Germinal center (tissue), 1 donor: ENCODE results near the gene PAOX.
"Not testable (repeated sequence)": the region's sequence is repeated elsewhere in the genome, so short reads cannot be mapped to it uniquely, and the experiment has no call there.

Experiments used
- DNase-seq: peaks from one replicate; pipeline ENCODE4 v3.0.0; 2012; ENCODE audit warnings: mixed read lengths, low spot score

The PAOX gene

DNA sequence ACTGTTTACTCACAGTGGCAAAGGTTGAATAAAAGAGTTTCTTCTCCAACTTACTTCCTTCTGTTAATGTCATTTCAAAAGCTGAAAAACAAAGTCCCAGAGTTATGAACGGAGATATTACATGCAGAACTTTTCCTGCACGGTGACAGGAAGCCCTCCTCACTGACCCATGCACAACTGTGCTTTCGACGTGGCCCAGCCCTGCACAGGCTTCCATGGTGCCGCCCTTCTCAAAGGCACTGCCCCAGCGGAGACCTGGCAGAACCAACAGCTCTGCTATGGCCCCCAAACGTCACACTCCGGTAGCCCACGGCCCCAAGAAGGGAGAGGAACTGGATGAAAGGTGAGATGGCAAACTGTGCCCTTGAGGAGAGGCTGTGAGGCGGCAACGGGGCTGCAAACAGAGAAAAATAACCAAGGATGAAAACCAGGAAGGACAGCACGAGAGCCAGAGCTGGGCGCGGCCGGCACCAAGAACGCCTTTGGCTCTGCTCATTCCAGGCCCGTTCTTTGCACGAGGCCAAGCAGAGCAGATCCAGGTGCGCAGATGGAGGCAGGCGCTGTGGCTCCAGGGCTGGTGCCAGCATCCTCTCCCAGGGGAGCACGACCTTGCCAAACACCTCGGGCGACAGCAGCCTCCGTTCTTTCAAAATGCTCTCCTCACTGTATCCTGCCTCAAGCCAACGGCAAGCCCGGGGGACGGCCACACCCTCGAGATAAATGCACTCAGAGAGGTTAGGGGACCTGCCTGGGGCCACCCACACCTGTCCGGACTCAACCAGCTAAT lies 14.2 kb upstream of the PAOX start:
- no peak for DNase-seq

DNA sequence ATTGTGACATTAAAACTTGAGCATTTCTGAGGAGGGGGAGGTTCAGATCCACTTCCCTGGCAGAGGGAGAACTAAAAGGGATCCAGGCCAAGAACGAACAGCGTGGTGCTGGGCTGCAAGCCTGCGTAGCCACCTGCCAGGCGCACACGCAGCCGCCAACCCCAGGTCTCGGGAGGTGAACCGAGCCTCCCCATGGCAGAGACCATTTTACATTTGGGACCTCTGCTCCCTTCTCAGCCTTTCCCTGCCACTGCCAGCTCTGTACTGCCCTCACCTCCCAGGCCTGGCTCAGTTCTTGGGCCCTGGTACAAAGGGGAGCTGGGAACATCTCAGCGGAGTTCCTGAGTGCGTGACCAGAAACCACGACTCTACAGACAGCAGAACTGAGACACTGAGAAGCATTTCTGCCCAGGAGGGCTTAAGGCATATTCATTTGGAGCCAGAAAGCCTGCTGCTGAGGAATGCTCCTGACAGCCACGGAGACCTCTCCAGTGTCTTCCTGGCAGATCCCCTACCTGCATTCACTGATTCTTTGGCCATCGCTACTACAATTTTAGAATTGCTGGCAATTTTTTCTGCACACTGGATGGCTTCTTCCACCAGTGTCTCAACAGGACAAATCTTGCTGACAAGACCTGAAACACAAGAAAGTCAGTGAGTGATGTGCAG lies 13.5 kb upstream of the PAOX start:
- DNase-seq, result no peak

DNA sequence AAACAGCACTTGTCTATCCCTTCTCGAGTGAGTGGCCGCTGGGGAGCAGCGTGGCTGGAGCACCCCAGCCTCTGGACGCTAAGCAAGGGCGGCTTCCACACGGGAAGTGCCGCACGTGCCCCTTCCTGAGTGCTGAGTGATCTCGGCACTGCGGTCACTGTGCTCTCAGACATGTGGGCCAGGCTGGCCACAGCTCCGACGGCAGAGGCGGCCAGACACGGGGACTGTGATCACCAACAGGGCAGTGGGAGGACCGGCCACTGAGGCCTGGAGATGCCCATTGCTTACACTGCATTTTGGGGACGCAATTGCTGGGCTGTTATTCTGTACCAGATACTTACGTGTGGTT lies 13.0 kb upstream of the PAOX start:
- no peak for DNase-seq

DNA sequence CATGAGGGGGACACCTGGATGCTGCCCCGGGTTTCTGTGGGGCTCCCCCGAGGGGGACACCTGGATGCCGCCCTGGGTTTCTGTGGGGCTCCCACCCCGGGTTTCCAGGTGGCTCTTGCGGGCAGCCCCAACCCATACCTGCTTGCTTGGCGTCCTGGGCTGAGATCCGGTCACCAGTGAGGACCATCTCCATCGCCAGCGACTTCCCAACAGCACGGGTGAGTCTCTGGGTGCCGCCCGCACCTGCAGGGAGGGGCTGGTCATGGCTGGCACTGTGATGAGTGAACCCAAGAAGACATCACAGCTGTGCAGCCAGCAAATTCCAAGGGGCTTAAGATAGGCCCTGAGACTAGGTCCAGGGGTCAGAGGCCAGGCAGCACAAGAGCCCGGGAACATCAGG lies 12.3 kb upstream of the PAOX start:
- DNase-seq, result no peak

DNA sequence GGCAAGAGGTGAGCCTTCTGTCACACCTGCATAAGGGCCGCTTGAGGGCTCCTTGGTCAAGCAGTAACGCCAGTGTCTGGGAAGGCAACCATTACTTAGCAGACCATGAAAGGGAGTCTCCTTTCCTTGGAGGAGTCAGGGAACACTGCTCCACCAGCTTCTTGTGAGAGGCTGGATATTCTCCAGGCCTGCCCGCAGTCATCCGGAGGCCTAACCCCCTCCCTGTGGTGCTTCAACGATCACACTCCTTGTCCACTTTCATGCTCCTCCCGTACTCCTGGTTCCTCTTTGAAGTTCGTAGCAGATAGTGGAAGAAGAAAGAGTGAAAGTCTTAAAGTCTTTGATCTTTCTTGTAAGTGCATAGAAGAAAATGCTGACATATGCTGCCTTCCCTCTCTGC lies 11.6 kb upstream of the PAOX start:
- DNase-seq, result not testable (repeated sequence)

DNA sequence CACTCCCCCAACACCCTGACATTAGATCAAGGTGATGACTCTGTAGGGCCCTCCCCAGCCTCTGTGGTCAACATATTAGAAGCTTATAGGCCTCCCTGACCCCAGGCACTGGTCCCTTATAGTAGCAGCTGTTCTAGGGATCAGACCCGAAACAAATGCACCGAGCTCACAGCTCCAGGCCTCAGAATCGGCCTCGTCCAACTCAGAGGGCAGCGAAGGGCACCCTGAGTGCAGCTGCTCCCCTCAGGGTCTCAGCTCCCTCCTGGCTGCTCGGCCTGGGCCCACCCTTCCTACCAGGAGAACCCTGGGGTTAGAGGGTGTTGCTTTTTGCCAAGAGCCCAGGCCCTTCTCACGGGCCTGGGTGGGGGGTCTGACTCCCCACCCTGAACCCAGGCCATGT lies 10.9 kb upstream of the PAOX start:
- DNase-seq, result no peak

DNA sequence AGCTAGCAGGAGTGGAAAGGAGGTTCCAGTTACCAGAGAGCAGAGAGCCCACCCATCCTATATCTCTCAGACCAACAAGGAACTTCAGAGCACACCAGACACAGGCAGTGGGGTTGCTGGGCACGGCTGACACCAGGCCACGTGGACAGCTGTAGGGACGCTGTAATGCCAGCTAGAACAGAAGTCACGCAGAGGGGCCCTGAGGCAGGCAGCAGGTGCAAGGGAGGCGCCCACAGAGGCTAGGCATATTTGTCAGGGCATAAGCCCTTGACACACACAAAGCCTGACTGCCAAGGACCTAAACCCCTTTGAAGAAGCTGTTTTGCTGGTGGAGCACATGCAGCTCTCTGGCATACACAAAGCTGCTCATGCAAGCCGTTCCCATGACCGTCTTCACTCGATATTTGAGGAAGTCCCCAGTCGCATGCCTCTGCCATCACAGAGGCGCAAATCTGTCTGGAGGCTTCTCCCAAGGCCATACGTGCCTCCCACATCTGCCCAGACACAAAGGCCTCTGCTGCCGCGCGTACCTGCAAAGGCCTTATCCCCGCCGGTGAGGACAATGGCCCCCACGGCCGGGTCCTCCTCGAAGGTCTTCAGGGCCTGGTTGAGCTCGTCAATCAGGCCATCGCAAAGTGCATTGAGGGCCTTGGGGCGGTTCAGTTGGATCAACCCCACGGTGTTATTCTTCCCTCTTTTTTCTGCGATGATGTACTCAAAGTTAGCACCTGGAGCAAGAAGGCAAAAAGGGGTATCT lies 8.9 kb upstream of the PAOX start:
- DNase-seq, result no peak

DNA sequence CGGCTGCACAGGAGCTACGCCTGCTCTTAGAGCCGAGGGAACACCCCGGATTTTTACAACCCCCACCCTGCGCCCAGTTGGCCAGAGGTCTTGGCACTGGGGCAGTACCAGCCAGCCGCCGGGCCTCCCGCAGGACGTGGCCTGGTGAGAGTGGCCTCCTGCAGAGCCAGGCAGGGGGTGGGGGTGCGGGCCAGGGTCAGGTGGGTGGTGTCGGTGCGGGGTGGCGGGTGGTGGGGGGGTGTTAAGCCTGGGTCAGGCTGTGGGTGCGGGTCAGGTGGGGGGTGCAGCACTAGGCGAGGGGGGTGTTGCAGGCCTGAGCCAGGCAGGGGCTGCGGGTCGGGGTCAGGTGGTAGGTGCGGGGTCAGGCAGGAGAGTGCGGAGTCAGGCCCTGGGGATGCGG lies 6.6 kb upstream of the PAOX start:
- DNase-seq, result no peak

DNA sequence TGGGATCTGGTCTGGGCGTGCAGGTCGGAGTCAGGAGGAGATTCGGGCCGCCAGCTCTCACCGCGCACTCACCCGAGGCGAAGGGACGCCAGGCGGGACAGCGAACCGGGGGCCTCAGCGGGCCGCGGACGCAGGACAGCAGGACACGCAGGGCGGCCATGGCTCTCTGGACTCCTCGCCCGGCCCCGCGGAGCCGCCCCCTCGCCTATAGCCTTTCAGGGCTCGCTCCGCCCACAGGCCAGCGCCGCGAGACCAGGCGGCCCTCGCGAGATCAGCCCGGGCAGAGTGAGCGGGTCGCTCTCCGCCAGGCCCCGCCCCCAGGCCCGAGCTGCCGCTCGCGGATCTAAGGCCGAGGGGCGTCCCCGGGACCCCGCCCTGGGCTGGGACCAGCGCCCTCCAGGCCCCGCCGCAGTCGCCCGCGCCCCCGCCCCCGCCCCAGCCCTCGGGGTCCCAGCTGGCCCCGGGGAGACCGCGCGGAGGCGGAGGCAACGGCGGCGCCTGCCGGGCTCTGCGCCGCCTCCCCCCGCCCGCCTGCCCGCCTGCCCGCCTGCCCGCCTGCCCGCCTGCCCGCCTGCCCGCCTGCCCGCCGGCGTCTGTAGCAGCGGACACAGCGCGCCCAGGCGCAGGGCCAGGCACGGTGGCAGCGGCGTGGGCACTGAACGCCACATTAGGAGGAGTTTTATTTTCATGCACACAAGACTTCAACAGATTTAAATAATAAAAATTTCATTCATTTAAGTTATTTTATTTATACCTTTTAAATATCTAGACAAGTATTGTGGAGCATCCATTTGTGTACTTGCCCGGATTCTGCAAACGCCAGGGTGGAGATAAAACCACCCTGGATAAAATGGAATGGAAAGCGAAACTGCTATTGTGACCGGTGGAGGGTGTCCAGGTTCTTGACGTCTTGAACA lies 5.6 kb upstream of the PAOX start, which contains the start of gene ECHS1:
TSS of gene ECHS1 (minus strand) at position 181 of the 917 bp plus-strand sequence. CDS start at position 160, 21 bp downstream.
- peak; percentile 95 for DNase-seq

DNA sequence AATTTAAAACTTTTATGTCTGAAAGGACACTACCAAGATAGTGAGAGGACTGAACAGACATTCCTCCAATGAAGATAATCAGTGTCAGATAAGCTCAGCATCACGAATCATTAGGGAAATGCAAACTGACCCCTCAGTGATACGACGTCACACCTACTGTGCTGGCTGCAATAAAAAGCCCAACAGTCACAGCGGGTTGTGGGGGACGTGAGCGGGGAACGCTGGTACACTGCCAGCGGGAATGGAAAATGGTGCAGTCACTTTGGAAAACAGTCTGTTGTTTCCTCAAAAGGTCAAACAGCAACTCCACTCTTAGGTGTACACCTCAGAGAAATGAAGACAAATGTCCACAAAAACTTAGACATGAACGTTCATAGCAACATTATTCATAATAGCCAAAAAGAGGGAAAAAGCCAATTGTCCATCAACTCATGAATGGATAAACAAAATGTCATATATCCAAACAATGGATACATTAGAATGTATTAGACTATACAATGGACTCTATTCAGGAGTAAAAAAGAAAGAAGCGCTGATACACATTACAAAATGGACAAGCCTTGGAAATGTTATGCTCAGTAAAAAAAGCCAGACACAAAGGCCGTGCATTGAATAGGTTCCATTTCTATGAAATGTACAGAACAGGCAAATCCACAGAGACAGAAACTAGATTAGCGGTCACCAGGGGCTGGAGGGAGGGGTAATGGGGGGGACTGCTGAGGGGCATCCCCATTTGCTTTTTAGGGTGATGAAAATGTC lies 3.5 kb upstream of the PAOX start:
- no peak for DNase-seq

DNA sequence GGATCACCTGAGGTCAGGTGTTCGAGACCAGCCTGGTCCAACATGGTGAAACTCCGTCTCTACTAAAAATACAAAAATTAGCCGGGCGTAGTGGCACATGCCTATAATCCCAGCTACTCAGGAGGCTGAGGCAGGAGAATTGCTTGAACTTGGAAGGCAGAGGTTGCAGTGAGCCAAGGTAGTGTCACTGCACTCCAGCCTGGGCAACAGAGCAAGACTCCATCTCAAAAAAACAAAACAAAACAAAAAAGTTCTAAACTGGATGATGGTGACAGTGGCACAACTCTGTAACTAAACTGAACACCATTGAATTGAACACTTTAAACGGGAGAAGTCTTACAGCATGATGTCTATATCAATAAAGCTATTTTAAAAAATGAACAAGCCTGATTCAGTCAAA lies 2.9 kb upstream of the PAOX start:
- DNase-seq, result not testable (repeated sequence)

DNA sequence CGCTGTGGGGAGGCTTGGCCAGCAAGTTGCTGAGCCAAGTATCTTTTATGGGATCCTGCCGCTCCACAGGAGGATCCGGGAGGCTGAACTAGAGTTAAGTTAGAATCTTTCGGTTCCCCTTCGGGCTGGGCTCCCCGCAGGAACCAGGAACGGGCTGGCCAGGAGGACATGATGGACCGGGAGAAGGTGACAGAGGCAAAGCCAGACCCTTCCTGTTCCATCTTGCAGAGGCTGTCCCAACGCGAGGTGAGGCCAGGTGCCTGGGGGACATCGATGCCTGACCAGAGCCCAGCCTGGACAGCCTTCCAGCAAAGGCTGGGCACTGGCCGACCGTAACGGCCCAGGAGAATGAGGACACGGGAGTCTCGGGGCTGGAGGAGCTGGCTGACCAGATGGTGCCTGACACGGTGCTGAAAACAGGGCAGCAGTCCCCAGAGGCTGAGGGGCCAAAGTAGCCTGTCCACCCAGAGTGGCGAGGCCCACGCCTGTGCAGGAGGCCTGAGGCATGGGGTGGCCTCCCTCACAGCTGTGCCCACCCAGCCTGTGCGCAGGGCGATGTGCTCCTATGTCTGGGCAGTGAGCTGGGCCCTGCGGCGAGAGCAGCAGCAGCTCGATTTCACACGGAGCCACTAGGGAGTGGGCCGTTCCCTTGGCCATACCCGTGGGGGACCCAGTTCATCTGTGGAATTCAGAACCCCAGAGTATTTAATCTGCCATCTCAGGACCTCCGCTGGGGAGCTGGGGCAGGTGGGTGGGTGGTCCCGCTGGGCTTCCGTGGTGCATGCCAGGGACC lies 1.8 kb upstream of the PAOX start:
- DNase-seq, result no peak

DNA sequence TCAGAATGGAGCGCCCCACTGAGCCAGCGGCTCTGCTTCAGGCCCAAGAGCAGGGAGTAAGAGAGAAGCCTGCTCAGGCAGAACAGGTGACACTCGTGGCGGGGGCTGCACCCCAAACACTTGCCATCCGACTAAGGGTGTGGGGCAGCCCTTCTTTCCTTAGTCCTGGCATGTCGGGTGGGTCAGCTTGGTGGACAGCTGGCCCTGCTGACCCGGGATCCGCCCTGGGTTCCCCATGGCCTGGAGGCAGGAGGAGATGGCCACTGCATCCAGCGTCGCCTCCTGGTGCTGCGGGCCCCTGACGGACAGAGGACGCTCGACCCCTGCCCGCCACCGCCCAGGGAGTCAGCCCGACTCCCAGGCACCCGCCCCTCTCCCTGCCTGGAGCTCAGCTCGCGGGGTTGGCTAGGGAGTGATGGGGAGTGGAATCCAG lies 1.2 kb upstream of the PAOX start:
- DNase-seq, result no peak

DNA sequence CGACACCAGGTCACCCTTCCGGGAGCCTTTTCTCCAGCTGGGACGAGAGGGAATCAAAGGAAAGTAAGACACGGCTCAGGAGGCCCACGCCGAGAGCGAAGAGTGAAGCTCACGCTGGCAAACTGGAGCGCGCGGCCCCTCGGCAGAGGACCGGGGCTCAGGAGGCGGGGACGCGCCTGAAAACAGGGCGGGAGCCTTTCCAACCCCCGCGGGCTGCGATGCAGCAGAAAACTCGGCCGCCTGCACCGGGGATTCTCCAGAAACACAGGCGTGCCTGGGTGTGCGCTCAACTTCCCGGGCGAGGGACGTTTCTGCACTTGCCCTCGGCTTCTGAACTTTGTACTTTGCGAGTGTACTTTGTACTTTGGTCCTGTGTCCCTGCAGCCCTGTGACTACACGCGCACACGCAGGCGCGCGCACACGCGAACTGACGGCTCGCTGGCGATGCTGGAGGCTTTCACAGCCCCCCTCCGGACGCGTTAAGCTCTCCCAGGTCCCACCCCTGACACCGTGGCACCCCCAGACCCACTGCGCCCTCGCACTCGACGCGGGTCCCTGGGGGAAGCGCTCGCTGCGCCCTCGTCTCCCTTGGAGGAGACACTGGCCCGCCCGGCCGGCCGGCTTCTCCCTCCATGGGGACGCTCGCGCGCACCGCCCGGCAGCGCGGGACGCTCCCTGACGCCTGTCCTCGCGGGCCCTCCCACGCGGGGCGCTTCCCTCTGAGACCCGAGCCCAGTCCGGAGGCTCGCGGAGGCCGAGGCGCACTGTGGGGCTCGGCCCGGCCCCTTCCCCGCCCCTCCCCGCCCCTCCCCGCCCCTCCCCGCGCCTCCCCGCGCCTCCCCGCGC lies 588 bp upstream of the PAOX start:
- DNase-seq, result peak; percentile 61

DNA sequence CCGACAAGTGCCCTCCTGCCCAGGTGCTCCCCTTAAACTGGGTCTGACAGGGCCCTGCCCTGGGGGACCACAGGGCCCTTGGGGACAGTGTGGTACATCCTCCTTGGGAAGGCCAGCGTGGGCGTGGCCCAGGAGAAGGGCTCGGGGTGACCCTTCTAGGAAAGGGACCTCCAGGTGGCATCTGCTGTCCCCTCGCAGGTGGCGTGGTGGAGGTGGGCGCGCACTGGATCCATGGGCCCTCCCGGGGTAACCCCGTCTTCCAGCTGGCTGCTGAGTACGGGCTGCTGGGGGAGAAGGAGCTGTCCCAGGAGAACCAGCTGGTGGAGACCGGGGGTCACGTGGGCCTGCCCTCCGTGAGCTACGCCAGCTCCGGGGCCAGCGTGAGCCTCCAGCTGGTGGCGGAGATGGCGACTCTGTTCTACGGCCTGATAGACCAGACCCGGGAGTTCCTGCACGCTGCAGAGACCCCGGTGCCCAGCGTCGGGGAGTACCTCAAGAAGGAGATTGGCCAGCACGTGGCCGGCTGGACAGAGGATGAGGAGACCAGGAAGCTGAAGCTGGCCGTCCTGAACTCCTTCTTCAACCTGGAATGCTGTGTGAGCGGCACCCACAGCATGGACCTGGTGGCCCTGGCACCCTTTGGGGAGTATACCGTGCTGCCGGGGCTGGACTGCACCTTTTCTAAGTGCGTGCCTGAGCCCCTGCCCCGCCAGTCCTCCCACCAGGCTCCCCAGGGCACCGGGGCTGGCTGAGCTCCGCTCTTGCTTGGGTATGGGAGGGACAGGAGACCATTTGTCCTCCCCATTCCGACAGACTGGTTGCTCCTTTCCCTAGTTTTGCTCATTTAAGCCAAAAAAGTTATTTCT lies 972 bp downstream of the PAOX start:
- no peak for DNase-seq

DNA sequence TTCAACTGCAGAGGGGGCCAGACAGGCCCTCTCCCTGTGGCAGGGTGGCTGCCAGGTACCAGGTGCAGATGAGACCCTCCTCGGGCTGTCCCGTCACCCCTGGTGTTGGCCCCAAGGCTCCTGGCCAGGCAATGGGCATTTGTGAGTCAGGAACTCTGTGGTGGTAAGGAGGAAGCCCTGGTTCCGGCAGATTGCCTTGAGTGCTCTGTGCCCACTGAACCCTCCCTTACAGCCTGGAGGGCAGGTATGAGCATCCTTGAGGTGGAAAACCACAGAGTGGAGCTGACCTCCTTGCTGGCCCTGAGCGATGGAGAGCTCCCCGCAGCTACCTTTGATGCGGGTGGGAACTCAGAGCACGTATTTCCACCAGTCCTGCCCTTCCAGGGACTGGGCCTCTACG lies 2.0 kb downstream of the PAOX start:
- no peak for DNase-seq

DNA sequence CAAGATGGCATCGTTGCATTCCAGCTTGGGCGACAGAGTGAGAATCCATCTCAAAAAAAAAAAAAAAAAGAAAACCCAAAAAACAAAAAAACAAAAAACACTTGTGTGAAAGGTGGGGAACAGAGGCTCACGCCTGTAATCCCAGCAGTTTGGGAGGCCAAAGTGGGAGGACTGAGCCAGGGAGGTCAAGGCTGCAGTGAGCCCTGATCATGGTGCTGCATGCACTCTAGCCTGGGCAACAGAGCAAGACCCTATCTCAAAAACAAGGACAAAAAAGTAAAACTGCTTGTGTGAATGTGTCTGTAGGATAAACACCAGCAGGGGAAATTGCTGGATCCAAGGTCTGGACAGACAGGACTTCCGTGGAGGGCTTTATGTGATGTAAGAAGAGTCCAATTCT lies 4.5 kb downstream of the PAOX start:
- DNase-seq, result no peak

DNA sequence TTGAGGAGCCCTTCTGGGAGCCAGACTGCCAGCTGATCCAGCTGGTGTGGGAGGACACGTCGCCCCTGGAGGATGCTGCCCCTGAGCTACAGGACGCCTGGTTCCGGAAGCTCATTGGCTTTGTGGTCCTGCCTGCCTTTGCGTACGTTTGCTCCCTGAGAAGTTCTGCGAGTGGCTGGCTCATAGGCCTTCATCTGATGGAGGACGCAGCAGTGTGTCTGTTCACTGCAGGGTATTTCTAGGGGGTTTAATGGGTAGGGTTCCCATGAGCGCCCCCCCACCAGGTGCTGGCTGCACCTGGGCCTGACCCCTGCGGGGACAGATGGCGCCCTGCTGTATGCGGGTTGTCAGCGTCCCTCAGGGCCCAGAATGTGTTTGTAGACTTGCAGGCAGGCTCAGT lies 5.0 kb downstream of the PAOX start:
- DNase-seq, result no peak
